SK-N-SH treated with all-trans-retinoic acid at 6 μM for 48 hours (cell line): ENCODE data around the gene HRH1.

Experiments
- BACH2 ChIP-seq: fragments of 250-450 bp; sonication (Bioruptor Pico); IDR thresholded peaks from 2 replicates; pipeline ENCODE4 v1.9.0; 2021; ENCODE audit warnings: mild to moderate bottlenecking, borderline replicate concordance
- CREB5 ChIP-seq: fragments of 250-450 bp; sonication (Bioruptor Pico); IDR thresholded peaks from 2 replicates; pipeline ENCODE4 v1.5.1; 2020; ENCODE audit warnings: low read depth, mild to moderate bottlenecking, moderate library complexity
- OSR1 ChIP-seq: fragments of 250-450 bp; sonication (Bioruptor Pico); IDR thresholded peaks from 2 replicates; pipeline ENCODE4 v1.8.0; 2022; ENCODE audit warnings: moderate library complexity, mild to moderate bottlenecking, inconsistent platforms
- SNAI2 ChIP-seq: fragments of 250-450 bp; sonication (Bioruptor Pico); IDR thresholded peaks from 2 replicates; pipeline ENCODE4 v1.5.0; 2020; ENCODE audit warnings: mild to moderate bottlenecking, moderate library complexity
- ZFP30 ChIP-seq: fragments of 450-650 bp; formaldehyde crosslinking; IDR thresholded peaks from 2 replicates; pipeline ENCODE4 v1.5.0; 2022; ENCODE audit warnings: mild to moderate bottlenecking, moderate library complexity

- TF ChIP-seq ZFP30 (CRISPR knock-in tag), result no peak
- no peak for TF ChIP-seq OSR1
- no peak for TF ChIP-seq SNAI2 (CRISPR knock-in tag)
- TF ChIP-seq CREB5 (CRISPR knock-in tag), result no peak
- TF ChIP-seq BACH2 (CRISPR knock-in tag), result no peak
Observed at GRCh38 chr3:11248596-11248995, 94.3 kb downstream of the HRH1 start.
